ENCODE measurements around the gene TCF7L1. TPM values are rescaled to one million over a fixed set of nuclear protein-coding genes. Genes with fewer than 3 reads are reported as not detected.
"Not testable (repeated sequence)": the region's sequence is repeated elsewhere in the genome, so short reads cannot be mapped to it uniquely, and the experiment has no call there.

TCF7L1 gene, protein sequence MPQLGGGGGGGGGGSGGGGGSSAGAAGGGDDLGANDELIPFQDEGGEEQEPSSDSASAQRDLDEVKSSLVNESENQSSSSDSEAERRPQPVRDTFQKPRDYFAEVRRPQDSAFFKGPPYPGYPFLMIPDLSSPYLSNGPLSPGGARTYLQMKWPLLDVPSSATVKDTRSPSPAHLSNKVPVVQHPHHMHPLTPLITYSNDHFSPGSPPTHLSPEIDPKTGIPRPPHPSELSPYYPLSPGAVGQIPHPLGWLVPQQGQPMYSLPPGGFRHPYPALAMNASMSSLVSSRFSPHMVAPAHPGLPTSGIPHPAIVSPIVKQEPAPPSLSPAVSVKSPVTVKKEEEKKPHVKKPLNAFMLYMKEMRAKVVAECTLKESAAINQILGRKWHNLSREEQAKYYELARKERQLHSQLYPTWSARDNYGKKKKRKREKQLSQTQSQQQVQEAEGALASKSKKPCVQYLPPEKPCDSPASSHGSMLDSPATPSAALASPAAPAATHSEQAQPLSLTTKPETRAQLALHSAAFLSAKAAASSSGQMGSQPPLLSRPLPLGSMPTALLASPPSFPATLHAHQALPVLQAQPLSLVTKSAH
- 0.11 and 0.27 TPM in 2 replicates for total RNA-seq (2014; rRNA removed; shearing (Covaris generic))

DNA sequence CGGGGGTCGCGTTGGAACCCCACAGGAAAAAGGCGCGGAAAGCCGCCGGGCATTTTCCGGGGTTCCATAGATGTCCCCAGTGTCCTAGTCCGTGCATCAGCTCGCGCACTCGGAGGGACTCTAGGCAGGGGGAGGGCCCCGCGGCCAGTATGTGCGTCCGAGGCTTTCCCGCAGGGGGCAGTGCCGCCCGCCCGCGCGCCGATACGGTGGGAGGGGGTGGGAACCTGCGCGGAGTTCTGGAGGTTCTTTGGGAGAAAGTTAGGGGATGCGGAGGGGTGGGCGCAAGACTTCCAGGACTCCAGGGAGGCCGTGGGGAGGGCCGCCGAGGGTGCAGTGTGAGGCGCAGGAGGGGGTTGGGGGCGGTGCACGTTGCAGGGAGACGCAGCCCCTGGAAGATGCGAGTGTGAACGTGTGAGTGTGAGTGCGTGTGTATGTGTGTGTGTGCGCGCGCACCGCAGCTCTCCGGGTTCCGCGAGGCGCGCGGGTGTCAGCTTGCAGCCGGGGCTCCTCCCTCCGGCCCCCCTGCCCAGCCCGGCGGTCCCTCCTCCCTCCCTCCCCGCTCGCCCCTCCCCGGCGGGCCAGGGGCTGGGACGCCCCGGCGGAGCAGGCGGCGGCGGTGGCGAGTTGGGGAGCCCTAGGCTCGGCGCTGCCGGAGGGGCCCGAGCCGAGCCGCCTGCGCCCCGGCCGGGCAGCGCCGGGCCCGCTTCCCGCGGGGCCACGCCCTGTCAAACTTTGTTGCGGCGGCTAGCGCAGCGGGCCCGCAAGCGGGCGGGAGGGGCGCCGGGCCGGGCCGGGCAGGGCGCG lies at the start of gene TCF7L1:
TSS of gene TCF7L1 (plus strand) at position 559 of the 804 bp plus-strand sequence. CDS start 293 bp downstream, outside the sequence.
- DNase-seq (ENCODE audit: low read depth): peak; percentile 85

DNA sequence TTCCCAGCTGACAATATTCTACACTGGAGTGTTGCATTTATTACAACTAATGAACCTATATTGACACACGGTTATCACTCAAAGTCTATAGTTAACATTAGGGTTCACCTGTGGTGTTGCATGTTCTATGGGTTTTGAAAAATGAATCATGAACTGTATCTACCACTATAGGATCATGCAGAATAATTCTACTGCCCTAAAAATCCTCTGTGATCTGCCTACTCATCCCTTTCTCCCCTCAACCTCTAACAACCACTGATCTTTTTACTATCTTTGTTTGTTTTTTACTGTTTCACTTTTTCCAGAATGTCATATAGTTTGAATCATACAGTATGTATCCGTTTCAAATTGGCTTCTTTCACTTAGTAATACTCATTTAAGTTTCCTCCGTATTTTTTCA lies 47.6 kb upstream of the TCF7L1 start:
- no peak for DNase-seq (ENCODE audit: low read depth)

DNA sequence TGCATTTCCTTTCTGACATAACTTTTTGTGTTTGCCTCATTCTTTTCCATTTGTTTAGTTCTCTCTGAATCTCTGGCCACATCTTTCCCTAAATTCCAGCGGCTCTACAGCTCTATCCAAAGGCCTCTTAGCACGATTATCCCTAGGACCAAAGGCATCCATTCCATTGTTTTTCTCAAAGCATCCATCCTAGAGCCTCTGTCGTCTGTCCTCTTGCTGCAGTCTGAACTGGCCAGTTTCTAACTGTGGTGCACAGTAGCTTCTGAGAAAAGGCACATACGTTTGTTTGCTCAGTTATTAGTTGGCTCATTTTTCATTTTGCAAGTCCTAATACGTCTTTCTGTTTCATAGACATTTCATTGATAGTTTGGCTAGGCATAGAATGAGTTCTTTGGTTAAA lies 45.7 kb upstream of the TCF7L1 start:
- DNase-seq (ENCODE audit: low read depth): no peak

DNA sequence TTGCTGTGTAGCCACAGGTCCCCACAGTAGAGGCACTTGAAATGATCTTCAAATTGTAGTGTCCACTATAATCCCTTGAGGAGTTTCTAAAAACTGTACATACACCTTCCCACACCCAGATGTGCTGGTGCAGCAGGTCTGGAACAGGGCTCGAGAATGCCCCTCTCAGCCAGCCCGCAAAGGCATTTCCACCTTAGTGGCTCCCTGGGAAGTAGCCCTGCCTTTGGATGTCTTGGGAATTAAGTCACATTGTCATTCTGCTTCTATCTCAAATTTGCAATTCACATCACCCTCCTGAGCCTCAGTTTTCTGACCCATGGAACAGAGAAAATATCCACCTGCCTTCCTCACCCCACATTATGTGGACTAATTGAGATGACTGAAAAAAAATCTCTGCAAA lies 44.3 kb upstream of the TCF7L1 start:
- no peak for DNase-seq (ENCODE audit: low read depth)

DNA sequence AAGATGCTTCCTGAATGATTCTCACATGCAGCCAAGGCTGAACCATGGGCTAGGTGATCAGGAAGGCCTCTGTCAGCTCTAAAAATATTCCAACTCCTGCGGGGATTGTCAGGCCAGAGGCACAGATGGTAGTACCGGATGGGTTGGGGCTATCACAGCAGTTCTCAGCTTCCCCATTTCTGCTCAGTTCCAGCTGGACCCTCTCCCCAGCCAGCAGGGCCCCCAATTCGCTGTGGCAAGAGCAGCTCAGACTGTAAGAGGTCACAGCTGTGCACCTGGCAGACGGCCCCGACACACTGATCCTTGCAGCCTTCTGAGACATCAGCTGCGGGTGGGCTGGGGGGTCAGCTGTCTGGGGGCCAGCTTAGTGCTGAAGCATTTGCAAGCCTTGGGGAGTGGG lies 43.6 kb upstream of the TCF7L1 start:
- no peak for DNase-seq (ENCODE audit: low read depth)

DNA sequence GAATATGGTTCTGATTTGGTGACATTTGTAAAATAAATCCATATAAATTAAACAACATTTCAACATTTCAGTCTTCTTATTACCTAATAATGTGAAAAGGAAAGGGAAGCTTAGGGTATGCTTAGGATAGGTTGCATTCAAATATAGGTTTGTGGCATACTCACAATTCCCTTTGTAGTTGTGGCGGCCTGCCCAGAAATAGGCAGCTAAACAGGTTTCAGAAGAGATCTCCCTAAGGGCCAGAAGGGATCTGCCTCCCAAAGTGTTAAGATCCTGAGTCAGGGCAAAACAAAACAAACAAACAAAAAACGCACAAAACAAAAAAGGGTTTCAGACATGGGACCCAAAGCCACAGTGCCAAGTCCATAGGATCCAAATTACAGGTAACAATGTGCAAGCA lies 41.4 kb upstream of the TCF7L1 start:
- no peak for DNase-seq (ENCODE audit: low read depth)

DNA sequence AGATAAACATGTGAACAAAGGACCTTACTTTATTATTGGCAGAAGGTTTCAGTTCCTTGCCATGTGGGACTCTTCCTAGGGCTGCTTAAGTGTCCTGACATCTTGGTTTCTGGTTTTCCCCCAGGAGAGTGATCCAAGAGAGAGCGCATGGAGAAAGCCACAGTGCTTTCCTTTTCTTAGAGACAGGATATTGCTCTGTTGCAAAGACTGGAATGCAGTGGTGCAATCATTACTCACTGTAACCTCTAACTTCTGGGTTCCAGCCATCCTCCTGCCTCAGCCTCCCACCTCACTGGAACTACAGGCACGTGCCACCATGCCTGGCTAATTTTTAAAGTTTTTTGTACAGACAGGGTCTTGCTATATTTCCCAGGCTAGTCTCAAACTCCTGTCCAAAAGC lies 38.1 kb upstream of the TCF7L1 start:
- no peak for DNase-seq (ENCODE audit: low read depth)

DNA sequence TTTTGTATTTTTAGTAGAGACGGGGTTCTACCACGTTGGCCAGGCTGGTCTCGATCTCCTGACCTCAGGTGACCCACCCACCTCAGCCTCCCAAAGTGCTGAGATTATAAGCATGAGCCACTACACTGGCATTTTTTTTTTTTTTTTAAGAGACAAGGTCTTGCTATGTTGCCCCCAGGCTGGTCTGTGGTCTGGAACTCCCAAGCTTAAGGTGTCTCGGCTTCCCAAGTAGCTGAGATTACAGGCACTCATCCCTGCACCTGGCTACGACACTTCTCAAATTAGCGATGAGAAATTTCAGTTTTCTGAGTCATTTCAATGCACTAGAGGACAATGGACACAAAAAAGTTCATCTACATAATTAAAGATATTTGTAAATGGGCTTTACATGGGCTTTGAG lies 36.6 kb upstream of the TCF7L1 start:
- DNase-seq (ENCODE audit: low read depth): no peak

DNA sequence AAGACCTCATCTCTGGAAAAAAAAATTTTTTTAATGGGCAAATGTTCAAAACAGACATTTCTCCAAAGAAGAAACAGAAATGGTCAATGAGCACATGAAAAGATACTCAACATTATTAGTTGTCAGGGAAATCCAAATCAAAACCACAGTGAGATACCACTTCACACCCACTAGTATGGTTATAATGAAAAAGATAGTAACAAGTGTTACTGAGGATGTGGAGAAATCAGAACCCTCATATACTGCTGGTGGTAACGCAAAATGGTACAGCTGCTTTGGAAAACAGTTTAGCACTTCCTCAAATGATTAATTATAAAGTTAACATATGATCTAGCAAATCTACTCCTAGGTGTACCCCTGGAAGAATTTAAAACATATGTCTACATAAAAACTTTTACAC lies 29.0 kb upstream of the TCF7L1 start:
- no peak for DNase-seq (ENCODE audit: low read depth)

DNA sequence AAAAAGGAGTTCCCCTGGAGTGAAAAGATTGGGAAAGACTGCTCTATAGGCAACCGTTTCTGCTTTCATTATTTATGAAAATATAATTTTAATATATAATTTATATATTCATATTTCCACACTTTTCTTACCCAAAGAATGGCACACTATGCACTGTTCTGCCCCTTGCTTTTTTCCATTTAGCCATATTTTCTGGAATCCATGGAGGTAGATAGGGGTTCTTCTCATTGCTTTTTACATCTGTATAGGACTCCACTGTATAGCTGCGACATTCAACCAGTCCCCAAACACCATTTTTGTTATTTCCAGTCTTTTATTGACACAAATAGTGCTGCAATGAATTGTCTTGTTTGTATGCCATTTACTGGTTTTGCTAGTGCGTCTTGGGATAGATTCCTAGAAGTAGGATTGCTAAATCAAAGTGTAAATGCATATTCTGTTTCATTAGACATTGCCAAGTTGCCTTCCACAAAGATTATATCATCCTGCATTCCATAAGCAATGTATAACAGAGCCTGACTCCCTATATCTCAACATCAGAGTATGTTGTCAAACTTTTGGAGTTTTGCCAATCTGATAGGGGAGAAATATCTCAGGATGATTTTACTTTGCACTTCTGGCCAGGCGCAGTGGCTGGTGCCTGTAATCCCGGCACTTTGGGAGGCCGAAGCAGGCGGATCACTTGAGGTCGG lies 26.6 kb upstream of the TCF7L1 start:
- DNase-seq (ENCODE audit: low read depth): peak; percentile 34

DNA sequence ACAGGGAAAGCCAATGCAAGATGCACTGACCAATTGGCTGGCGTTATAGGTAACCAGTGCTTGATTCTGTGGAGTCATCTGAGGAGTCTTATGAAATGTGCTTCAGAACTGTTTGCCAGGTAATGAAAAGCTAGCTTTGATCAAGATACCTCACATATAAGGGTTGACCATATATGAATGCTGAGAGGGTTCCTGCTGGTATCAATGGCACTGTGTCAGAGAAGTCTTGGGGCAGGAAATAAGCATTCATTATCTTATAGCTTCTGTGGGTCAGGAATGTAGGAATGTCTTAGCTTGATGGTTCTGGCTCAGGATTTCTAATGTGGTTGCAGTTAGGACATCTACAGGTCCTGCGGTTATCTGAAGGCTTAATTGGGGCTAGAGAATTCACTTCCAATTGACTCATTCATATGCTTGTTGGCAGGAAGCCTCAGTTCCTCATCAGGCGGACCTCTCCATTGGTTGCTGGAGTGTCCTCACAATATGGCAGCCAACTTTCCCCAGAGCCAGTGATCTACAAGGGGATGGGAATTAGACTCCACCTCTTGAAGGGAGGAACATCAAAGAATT lies 22.1 kb upstream of the TCF7L1 start:
- DNase-seq (ENCODE audit: low read depth): peak; percentile 70

DNA sequence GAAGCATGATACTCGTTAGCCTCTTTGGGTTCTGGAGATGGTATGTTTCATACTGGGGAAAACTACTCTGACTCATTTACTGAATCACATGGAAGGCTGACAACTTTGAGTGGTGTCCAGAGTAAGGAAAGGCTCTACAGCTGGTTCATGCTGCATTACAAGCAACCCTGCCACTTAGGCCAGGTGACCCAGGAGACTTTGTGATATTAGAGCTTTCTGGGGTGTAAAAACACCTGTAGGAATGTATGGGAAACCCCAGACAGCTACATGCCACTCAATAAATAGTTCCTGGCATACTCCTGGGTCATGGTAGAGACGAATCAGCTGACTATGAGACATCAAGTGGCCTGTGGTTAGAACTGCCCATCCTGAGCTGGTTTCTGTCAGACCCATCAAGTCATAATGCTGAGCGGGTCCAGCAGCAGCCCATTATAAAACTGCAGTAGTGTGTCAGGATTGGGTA lies 21.3 kb upstream of the TCF7L1 start:
- DNase-seq (ENCODE audit: low read depth): peak; percentile 39

DNA sequence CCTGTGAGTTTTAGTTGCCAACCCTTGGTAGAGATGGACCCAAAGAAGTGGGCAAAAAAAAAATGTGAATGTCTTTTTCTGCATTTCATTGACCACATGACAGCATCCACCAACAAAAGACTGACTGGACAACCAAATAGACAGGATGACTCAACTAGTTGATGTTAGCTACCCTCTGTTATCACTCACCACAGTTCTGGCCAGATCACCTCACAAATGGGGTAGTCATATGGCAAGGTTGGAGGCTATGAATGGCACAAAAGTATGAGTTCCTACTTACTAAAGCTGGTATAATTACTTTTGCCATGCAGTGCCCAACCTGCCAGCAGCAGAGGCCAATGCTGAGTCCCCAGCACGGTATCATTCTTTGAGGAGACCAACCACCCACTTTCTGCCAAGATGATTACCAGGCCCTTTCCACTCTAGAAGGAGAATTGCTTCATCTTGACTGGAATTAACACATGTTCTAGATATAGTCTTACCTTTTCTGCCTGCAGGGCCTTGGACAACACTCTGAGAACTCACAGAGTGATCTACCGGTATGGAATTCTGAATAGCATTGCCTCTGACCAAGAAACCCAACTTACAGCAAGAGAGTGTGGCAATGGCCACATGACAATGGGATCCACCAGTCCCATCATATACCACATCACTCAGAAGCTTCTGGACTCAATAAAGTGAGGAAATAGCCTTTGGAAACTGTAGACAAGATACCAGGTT lies 20.1 kb upstream of the TCF7L1 start:
- DNase-seq (ENCODE audit: low read depth): peak; percentile 43

DNA sequence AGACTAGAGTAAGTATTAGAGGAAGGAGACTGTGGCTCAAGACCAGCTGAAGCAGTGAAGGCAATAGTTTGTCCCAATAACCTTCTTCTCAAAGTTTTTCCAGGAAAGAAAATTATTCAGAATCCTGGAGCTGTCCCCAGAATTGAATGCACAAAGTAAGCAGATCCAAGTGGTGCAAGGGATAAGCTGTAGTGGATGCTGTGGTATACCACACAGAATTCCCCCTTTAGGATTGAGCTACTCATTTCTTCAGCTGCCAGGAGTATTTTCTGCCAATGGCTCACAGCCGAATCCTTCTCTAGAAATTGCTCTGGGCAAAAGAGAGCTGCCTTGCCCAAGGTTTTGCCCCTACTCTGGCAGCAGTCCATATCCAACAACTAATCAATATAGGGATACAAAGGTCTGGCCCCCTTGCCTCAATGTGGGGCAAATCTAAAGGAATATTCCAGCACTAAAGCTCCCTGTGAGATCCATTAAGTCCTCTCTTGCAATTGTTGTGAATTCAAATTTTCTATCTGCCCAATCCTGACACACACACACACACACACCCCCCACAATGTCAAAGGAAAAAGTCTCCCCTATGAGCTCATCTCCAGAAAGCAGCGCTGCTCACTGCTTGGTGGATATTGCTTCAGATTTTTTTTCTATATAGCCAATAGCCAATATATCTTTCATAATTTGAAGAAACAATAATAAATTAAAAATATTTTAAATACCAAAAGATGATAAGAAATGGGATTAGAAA lies 18.4 kb upstream of the TCF7L1 start:
- no peak for DNase-seq (ENCODE audit: low read depth)

DNA sequence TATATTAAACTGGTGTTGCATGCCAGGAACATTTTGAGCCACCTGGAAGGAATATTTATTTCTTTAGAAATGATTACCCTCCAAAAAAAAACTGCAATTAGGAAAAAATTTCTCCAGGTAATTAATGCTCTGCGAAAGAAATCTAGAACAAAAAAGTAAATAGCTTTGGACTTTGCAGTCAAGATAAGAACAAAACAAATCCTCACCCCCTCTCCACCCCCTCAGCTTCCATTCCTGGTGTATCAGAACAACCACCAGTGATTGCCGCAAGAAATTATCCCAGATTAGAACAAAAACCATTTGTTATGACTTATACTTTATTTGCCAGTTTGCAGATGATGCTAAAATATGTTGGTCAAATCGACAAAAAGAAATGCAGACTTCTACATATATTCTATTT lies 17.0 kb upstream of the TCF7L1 start:
- no peak for DNase-seq (ENCODE audit: low read depth)

DNA sequence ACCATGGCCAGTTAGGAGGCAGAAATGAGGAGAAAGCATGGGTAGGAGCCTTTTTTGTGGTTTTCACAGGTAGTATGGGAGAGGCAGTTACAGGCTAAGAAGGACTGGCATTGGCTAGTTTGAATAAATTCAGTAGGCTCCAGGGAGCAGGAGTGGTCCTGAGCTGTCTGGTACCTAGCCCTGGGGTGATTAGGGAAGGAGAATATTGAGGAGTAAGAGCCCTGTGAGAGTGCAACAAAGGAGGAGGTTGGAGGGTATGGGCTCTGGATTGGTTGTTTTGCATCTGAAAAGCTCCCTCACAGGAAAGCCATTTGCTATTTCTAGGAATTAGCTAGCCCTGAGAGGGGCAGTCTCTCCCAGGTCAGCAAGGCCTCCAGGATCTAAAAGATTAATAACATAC lies 13.3 kb upstream of the TCF7L1 start:
- DNase-seq (ENCODE audit: low read depth): no peak

DNA sequence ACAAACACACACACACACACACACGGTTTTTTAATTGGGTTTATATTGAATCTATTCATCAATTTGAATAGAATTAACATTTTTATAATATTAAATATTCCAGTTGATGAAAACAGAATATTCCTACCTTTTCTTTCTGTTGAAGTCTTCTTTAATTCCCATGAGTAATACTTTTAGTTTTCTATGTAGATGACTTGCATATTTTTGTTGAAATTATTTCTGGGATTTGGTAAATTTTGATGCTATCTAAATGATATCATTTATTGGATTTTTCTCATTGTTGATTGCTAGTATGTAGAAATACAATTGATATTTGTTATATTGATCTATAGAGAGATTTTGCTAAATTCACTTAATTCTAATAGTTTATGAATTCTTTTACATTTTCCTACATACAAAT lies 12.8 kb upstream of the TCF7L1 start:
- DNase-seq (ENCODE audit: low read depth): no peak

DNA sequence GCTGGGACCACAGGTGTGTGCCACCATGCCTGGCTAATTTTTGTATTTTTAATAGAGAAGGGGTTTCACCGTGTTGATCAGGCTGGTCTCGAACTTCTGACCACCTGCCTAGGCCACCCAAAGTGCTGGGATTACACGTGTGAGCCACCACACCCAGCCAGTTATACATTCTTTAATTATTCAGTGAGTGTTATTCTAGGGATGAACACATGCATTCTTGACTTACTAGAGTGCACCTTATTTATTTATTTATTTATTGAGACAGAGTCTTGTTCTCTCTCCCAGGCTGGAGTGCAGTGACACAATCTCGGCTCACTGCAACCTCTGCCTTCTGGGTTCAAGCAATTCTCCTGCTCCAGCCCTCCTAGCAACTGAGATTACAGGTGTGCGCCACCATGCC lies 6.7 kb upstream of the TCF7L1 start:
- not testable (repeated sequence) for DNase-seq (ENCODE audit: low read depth)

DNA sequence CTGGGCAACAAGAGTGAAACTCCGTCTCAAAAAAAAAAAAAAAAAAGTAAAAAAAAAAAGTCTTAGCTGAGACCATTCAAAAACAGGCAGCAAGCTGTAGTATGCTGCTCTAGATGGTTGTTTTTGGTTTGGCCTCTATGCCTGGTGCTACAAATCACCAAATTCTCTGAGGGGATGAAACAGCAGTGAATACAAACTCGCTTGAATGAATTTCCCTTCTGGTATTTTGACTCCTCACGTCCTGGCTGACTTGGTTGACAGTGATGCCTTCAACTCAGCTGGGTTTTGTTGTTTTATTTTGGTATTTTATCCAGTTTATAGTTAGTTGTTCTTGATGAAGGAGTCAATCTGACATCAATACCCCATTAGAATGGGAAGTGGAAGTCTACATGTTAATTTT lies 3.3 kb upstream of the TCF7L1 start:
- DNase-seq (ENCODE audit: low read depth): no peak

DNA sequence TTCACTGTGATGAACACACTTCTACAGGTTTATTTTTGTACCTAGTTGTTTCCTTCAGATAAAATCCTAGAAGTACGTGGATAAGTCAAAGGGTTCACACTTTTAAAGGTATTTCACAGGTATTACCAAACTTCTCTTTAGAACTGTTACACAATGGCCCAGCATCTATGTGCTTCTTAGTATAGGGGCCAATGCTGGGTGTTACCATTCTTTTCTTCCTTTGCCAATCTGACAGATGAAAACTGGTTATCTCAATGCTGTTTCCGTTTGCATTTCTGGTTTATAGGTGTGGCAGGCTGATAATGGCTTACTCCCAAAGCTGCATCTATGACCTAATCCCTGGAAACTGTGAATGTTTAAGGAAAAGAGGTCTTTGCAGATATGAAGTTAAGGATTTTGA lies 2.8 kb upstream of the TCF7L1 start:
- no peak for DNase-seq (ENCODE audit: low read depth)
